HG02970 (cell line): ENCODE results near the gene KXD1.
"Not testable (repeated sequence)": the region's sequence is repeated elsewhere in the genome, so short reads cannot be mapped to it uniquely, and the experiment has no call there.

Experiments used
- ATAC-seq: cut with Tn5 transposase; IDR thresholded peaks from one replicate; pipeline ENCODE4 v1.9.1; 2021; ENCODE audit warnings: mild to moderate bottlenecking, moderate library complexity, moderate number of reproducible peaks; ENCODE audit not compliant: unreplicated experiment, low FRiP score

KXD1 gene

DNA sequence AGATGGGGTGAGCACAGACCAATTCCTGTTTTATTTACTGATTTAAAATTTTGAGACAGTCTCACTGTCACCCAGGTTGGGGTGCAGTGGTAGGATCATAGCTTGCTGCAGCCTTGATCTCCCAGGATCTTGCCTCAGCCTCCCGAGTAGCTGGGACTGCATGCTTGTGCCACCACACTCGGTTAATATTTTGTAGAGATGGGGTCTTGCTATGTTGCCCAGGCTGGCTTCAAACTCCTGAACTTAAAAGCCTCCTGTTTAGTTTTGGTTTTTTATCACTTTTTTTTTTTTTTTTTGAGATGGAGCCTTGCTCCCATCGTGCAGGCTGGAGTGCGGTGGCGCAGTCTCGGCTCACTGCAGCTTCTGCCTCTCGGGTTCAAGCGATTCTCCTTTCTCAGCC is 18.7 kb downstream of the KXD1 start:
- no peak for ATAC-seq

DNA sequence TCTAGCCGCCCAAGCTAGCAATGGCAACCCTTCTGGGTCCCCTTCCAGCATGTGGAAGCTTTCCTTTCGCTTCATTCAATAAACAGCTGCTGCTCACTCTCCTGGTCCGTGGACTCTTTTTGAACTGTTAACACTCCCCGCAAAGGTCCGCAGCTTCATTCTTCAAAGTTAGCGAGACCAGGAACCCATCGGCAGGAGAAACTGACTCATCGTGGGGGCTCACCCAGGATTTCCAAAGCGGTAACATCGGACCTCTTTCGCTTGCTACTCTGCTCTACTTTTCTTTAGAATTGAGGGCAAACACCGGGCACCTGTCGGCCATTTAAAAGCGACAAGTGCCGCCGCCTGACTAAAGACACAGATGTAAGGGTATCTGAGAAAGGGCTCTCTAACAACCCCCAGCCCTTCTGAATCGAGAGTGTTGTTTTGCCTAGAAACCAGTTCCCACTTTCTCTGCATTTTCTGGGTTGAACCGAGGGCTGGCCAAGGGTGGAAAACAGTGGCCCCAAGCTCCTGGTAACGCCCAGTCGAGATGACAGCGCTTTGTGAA is 19.8 kb downstream of the KXD1 start:
- ATAC-seq = no peak

DNA sequence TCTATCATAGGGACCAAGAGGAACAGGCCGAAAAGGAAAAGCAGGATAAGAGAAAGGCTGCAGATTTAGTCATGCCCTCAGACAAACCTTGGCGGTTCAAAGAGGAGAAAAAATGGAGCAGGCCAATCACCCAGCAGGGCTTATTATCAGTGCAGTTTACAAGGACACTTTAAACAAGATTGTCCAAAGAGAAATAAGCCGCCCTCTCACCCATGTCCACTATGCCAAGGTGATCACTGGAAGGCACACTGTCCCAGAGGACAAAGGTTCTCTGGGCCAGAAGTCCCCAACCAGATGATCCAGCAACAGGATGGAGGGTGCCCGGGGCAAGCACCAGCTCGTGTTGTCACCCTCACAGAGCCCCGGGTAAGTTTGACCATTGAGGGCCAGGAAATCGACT is 22.6 kb downstream of the KXD1 start:
- ATAC-seq = no peak

DNA sequence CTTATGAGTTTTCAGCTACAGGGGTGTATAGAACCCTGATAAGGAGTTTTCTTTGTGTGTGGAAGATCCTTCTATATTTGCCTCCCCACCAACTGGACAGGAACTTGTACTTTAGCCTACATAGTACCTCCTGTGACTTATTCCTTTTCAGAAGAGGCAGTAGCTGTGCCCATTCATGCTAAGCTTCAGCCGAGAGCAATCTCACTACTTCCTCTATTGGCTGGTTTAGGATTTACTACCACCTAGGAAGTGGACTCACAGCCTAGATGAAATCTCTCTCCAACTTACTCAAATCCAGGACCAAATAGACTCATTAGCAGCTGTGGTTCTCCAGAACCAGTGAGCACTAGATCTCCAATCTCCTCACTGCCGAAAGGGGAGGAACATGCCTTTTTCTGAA is 28.6 kb downstream of the KXD1 start:
- no peak for ATAC-seq

DNA sequence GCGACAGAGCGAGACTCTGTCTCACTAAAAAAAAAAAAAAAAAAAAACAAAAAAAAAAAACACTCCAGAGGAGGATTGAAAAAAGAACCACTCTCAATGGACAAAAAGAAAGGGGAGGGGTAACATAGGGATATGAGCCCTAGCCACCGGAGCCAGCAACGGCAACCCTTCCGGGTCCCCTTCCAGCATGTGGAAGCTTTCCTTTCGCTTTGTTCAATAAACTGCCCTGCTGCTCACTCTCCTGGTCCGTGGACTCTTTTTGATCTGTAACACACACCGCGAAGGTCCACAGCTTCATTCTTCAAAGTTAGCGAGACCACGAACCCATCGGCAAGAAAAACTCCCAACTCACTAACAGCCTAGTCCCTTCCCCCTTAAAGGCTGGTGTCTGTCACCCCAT is 29.9 kb downstream of the KXD1 start:
- no peak for ATAC-seq

DNA sequence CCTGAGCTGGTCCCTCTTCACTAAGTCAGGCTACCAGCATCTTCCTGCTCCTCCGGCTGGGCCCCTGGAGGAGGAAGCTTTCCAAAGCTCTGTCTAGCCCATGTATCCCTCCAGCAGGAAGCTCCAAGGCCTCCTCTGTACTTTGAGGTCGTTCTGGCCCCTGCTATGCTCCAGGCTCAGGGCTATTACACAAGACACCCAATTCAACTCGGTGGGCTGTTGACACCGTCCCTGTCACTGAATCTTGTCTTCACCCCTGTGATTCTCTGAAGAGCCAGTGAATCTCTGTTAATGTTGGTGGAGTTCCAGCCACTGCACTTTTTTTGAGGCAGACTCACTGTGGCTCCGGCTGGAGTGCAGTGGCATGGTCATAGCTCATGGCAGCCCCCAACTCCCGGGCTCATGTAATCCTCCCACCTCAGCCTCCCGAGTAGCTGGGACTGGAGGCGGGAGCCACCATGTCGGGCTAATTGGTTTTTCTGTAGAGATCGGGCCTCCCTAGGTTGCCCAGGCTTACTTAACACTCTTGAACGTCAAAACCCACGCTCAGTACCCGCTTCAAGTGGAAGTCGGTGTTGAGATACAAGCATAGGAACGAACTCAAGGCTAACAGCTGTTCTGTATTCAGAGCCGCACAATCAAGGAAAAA is 30.4 kb downstream of the KXD1 start:
- no peak for ATAC-seq

DNA sequence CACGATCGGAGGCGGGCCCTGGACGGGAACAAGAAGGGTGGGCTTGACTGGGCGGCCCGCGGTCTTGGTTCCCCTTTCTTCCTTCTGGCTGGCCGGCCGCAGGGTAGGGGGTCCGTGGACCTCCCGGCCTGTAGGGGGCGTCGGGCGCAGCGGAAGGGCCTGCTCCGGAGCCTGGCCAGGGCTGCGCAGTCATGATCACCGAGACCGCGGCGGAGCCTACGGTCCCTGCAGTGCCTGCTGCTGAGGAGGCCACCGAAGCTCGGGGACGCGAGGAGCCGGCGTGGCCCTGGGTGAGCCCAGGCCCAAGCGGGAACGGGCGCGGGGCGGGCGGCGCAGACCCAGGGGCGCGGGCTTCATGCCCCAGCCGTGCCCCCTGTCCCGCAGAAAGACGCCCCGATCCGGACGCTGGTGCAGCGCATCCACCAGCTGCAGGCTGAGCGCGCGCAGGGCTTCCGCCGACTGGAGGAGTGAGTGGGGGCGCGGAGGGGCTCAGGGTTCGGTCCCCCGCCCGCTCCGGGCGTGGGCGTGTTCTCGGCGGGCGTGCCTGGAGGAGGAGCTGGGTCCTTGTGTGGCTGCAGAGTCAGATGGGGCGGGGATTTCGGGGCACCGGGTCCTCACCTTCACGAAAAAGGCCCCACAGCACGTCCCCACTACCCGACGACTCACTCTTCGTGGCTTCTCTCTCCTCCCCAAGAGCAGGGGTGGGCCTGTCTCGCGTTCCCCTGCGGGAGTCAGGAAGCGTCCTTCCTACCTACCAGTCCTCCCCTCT is 31.1 kb downstream of the KXD1 start, which contains the start of gene REX1BD:
Gene REX1BD, plus strand, starts transcription at position 188 of the 769 bp plus-strand sequence. Its CDS starts 4 bp downstream, at position 192.
- ATAC-seq = peak; percentile 55

DNA sequence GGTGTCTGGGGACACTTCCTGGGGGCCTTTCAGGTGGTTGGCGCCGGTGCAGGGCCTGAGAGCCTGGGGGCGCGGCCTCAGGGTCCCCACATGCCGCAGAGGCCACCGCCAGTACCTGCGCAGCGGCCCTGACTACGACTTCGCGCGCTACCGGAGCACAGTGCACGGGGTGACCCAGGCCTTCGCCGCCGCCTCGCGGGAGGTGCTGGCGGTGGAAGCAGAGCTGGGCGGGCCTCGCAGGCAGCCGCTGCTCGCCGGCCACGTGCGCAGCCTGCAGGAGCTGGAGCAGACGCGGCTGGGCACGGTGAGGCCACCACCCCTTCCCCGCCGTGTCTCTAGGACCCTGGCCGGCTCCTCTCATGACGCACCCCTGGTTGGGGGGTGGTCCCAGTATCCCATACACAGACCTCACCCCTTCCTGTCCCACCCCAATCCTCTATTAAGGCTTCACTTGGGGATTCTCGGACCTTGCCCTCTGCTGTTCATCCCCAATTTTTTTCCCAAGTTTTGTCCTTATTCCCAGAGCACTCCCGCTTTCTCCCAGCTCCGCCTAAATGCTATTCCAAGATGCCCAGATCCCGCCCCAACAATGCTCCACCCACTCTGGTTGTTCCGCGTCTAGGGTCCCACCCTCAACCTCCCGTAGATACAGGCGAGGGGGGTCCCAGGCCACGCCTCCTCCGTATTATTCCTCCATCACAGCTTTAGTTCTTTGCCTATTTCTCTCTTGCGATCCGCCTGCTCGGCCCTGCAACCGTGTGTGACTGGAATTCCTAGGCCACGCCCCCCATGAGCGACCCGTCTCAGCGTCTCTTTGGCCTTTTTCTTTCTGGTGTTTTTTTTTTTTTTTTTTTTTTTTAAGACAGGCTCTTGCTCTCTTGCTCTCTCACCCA is 32.0 kb downstream of the KXD1 start:
- ATAC-seq = peak; percentile 21

DNA sequence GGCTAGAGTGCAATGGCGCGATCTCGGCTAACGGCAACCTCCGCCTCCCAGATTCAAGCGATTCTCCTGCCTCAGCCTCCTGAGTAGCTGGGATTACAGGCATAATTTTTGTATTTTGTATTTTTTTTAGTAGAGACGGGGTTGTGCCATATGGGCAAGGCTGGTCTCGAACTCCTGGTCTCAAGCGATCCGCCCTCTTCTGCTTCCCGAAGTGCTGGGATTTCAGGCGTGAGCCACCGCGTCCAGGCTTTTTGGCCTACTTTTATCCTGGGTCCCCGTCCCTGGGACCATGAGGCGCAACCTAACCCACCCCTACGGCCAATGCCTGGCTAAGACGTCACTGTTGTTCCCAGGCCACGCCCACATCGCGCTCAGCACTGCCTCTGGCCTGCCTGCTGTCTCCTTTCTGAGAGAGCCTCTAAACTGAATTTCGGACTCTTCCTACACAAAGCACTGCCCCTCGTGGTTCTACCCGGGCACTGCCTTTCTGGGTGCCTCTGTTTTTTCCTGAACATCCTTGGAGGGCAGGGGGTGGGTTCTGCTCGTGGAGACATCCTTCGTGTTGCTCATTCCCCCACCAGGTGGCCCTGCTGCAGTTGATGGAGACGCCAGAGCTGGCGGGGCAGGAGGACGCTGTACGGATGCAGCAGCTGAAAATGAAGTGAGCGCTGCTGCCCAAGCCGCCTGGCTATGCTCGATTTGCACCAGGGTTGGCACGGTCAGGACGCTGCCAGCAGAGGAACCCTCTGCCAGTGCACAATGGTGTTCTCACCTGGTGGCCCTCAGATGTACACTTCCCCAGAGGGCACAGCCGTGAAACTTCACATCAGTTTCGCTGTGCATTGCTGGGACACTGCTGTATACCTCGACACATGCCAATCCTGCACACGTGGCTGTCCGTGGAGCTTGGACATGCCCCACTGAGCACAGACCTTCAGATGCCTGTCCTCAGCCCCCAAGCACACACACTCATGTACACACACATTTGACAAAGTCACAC is 32.9 kb downstream of the KXD1 start:
- ATAC-seq = no peak

DNA sequence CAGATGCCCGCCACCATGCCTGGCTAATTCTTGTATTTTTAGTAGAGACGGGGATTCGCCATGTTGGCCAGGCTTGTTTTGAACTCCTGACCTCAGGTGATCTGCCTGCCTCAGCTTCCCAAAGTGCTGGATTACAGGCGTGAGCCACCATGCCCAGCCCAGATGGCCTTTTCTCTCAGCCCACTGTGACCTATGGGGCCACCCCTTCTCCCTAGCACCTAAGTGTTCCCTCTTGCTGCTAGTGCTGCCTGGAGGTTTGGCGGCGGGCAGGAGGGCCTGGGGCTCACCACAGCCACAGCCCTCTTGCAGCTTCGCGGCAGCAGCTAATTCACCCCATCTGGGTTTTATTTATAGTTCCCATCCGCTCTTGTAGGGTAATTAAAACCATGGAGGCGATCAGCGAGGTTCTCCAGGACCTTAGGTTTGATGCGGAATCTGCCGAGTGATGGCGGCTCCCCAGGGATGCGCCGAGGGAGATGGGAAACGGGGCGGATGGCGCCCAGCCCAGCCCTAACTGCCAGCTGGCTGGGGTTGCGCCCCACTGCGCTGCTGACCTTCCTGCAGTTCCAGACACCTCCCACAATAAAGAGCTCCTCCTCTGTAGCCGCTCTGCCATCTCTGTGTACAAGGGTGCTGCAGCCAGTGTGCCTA is 34.2 kb downstream of the KXD1 start:
- no peak for ATAC-seq

DNA sequence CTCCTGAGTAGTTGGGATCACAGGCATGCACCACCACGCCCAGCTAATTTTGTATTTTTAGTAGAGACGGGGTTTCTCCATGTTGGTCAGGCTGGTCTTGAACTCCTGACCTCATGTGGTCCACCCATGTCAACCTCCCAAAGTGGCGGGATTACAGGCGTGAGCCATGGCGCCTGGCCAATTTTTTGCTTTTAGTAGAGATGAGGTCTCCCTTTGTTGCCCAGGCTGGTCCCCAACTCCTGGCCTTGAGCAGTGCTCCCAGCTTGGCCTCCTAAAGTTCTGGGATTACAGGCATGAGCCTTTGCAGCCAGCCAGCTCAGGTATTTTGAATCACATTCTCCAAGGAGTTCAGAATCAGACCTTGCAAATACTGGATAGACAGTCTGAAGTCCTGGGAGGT is 35.1 kb downstream of the KXD1 start:
- not testable (repeated sequence) for ATAC-seq

DNA sequence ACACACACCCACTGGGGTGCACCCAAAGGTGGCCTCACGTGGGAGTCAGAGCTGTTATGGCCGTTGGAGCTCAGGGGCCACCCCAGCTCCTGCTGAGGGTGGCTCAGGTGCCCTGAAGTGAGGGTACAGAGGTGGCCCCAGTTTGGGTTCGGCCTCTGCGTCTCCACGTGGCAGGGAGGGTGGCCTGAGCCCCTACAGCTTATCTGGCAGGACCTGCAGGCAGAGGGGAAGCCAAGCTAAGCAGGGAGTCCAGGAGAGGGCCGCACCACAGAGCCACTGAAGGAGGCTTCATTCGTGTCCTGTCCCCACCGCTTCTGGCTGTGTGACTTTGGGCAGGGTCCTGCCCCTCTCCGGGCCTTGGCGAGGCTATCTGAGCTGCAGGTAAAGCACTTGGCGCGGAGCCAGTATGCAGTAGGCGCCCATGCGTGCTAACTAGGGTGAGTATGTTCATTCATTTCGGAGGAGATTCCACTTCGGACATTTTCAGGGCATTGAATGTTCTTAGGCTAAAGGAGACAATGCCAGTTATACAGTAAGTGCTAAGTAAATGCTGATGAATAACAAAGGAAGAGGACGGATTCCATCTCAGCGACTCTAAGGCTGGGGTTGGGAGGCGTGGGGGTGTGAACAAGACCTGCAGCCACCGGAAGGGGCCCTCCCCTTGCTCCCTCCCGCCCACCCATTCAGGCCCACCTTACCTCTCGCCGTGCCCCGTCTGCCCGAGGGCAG is 35.9 kb downstream of the KXD1 start:
- ATAC-seq = no peak

DNA sequence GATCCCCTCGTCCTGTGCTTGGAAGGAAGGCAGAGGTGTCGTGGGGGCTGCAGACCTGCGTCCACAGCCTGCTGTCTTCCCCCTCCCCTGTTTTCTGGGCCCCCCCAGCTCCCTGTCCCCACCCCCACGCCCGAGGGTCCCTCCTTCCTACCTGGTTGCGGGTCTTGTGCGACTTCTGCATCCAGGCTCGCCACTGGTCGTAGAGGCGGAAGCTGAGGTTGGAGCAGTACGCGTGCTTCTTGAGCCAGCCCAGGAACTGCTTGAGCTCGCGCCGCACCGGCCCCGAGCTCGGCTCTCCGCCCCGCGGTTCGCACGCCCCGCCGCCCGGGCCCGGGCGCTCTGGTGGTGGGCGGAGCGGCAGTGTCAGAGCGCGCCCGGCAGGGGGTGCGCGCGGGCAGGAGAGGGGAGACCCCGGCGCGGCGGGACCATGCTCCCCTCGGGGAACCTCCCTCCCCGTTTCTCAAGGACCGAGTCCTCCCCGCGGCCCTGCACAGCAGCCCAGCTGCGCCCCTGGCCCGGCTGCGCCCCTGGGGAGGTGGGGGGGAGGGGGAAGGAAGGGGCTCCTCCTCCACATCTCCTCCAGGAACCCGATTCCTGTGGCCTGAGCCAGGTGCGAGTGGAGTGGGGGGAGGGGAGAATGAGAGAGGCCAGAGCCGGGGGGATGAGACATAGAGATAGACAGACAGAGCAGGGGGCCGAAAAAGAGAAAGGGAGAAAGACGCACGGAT is 36.6 kb downstream of the KXD1 start:
- ATAC-seq = no peak

DNA sequence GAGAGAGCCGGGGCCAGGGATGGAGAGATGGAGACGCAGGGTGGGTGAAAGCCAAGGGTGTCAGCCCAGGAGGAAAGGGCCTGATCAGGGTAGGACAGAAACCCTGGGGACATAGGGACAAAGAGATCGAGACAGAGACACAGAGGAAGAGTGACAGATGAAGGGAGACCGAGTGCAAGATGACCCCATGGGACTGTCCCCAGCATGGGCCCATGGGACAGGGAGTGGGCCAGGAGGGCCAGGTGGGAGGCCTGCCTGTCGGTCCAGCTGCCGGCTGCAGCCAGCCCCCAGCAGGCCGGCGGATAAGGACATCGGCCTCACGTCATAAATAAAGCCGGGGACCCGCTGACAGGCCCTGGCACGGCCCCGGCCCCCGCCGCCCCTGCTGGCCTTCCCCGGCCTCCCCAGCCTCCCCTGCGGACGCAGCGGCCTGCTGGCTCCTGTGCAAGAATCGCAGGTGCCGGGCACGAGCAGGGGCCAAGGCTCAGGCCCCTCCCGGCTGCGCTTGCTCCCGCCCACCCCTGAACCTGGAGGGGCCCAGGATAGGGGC is 37.2 kb downstream of the KXD1 start:
- ATAC-seq = no peak

DNA sequence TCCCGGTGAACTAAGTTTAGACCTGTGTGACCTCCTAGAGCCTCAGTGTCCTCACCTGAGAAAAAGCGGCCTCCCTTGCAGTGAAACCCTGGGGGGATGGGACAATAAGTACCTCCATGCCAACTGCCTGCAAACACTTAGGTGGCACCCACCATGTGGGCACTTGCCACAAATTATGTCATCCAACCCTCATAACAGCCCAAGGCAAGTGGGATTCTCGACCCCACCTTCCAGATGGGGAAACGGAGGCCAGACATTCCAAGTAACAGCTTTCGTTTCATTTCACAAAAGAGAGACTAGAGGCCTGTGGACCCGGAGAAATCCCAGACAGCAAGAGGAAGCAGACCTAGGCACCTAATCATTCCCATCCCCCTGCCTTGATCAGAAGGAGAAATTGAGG is 37.8 kb downstream of the KXD1 start:
- ATAC-seq = no peak

DNA sequence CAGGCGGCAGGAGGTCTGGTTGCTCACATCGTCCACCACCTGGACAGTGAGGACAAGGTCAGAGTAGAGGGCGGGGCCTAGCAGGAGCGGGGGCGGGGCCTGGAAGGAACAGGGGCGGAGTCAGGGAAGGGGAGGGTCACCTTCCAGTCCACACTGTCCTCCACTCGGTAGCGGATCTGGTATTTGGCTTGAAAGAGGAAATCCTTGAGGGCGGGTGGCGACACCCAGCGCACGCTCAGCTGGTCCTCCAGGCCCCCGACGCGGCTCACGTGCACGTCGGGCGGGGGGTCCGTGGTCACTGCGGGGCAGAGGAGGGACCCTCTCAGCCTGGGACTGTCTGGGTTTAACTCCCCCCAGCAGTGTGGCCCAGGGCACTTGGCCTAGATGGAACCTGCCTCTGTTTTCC is 39.1 kb downstream of the KXD1 start:
- no peak for ATAC-seq

DNA sequence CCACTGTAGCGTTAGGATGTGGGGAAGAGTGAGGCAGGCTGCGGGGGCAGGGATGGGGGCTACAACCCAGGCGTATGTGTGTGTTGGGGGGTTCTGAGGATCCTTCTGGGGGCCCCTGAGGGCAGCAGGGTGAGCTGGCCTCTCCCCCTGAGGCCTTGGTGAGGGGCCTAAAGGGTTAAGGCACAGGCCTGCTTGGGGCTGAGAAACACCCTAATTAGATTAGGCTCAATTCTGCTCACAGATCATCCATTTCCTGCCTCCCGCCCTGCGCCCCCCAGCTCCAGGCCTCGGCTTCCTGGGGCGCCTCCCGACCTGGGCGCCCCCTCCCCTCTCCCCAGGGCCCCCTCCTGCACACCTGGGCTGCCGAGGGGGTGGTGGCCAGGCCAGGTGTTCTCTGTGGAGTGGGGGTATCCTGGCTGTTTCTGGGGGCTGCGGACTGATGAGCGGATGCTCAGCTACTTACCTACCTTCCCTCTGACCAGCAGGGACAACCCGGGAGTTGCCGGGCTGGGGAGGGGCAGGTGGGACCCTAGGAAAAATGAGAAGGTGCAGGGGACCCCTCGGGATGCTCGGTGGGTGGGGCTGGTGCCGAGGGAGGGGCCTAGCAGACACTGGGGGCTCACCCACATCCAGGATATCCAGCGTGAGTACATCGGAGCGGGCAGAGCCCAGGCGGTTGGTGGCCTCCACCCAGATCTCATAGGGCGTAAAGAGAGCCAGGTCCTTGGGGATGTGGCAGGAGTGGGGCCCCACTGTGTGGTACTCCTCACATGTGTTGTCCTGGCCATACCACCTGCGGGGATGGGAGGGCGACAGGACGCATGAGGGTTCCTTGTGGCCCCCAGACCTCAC is 40.4 kb downstream of the KXD1 start:
- no peak for ATAC-seq
